BLaER1 (cell line): Measurements from ENCODE around the gene BMPR1B.

Experiments used
- H3K27ac ChIP-seq: shearing (Covaris generic); formaldehyde crosslinking; 2 replicates; pipeline ENCODE4 v1.8.1; 2022
- H3K27me3 ChIP-seq: shearing (Covaris generic); formaldehyde crosslinking; 2 replicates; pipeline ENCODE4 v1.8.1; 2022
- H3K36me3 ChIP-seq: shearing (Covaris generic); formaldehyde crosslinking; 2 replicates; pipeline ENCODE4 v1.8.1; 2022
- H3K4me1 ChIP-seq: shearing (Covaris generic); formaldehyde crosslinking; 2 replicates; pipeline ENCODE4 v1.8.1; 2022
- H3K4me2 ChIP-seq: shearing (Covaris generic); formaldehyde crosslinking; 2 replicates; pipeline ENCODE4 v1.8.1; 2022
- H3K4me3 ChIP-seq: shearing (Covaris generic); formaldehyde crosslinking; 2 replicates; pipeline ENCODE4 v1.8.1; 2022
- H3K9ac ChIP-seq: shearing (Covaris generic); formaldehyde crosslinking; 2 replicates; pipeline ENCODE4 v1.8.1; 2022
- H3K9me3 ChIP-seq: shearing (Covaris generic); formaldehyde crosslinking; 2 replicates; pipeline ENCODE4 v1.8.1; 2022
- H4K20me1 ChIP-seq: shearing (Covaris generic); formaldehyde crosslinking; 2 replicates; pipeline ENCODE4 v1.8.1; 2022
- Cebpa-rat ChIP-seq: shearing (Covaris generic); IDR thresholded peaks from 2 replicates; pipeline ENCODE4 v1.8.1; 2022

The BMPR1B gene

GRCh38 chr4:95106408-95106928 is 348.7 kb downstream of the BMPR1B start:
- no peak overlapping the region for H3K4me3 ChIP-seq
- no peaks in the 10 kb centered on the region for H3K9me3 ChIP-seq
- no peak overlapping the region for H3K4me2 ChIP-seq
- no peak overlapping the region for H3K9ac ChIP-seq
- H3K27me3 ChIP-seq, result no peaks in the 10 kb centered on the region
- no peaks in the 10 kb centered on the region for H3K36me3 ChIP-seq
- no peaks in the 10 kb centered on the region for H3K4me1 ChIP-seq
- TF ChIP-seq Cebpa-rat, result no peak
- H3K27ac ChIP-seq, result no peak overlapping the region
- no peaks in the 10 kb centered on the region for H4K20me1 ChIP-seq

GRCh38 chr4:95107004-95107403 is 349.2 kb downstream of the BMPR1B start:
- no peaks in the 10 kb centered on the region for H3K36me3 ChIP-seq
- H3K9me3 ChIP-seq, result no peaks in the 10 kb centered on the region
- no peaks in the 10 kb centered on the region for H3K27me3 ChIP-seq
- H4K20me1 ChIP-seq, result no peaks in the 10 kb centered on the region
- H3K4me2 ChIP-seq, result no peak overlapping the region
- no peaks in the 10 kb centered on the region for H3K4me1 ChIP-seq
- no peak for TF ChIP-seq Cebpa-rat
- no peak overlapping the region for H3K27ac ChIP-seq
- H3K4me3 ChIP-seq, result no peak overlapping the region
- no peak overlapping the region for H3K9ac ChIP-seq

GRCh38 chr4:95107635-95108034 is 349.9 kb downstream of the BMPR1B start:
- H3K4me2 ChIP-seq, result no peak overlapping the region
- H3K9ac ChIP-seq, result no peak overlapping the region
- H3K9me3 ChIP-seq, result no peaks in the 10 kb centered on the region
- no peaks in the 10 kb centered on the region for H4K20me1 ChIP-seq
- H3K4me3 ChIP-seq, result no peak overlapping the region
- H3K36me3 ChIP-seq, result no peaks in the 10 kb centered on the region
- H3K27me3 ChIP-seq, result no peaks in the 10 kb centered on the region
- TF ChIP-seq Cebpa-rat, result no peak
- no peaks in the 10 kb centered on the region for H3K4me1 ChIP-seq
- no peak overlapping the region for H3K27ac ChIP-seq

- H3K36me3 ChIP-seq, result no peaks in the 10 kb centered on the region
- no peak overlapping the region for H3K4me3 ChIP-seq
- TF ChIP-seq Cebpa-rat, result no peak
- H4K20me1 ChIP-seq, result no peaks in the 10 kb centered on the region
- no peak overlapping the region for H3K27ac ChIP-seq
- no peaks in the 10 kb centered on the region for H3K9me3 ChIP-seq
- no peak overlapping the region for H3K4me2 ChIP-seq
- no peaks in the 10 kb centered on the region for H3K27me3 ChIP-seq
- H3K4me1 ChIP-seq, result no peaks in the 10 kb centered on the region
- no peak overlapping the region for H3K9ac ChIP-seq
These were observed 351.2 kb downstream of the BMPR1B start for GRCh38 chr4:95108883-95109421.

GRCh38 chr4:95114521-95114920 is 356.8 kb downstream of the BMPR1B start:
- Histone ChIP-seq H3K9me3 (no peaks in the 10 kb centered on the region), H3K27me3 (no peaks in the 10 kb centered on the region), H3K4me3 (no peak overlapping the region), H3K4me2 (no peak overlapping the region), H3K27ac (no peak overlapping the region), H3K36me3 (no peaks in the 10 kb centered on the region), H3K4me1 (no peaks in the 10 kb centered on the region), H3K9ac (no peak overlapping the region), H4K20me1 (no peaks in the 10 kb centered on the region)
- TF ChIP-seq Cebpa-rat, result no peak

GRCh38 chr4:95118497-95118896 is 360.7 kb downstream of the BMPR1B start:
- no peak overlapping the region for H3K4me2 ChIP-seq
- H3K36me3 ChIP-seq, result no peaks in the 10 kb centered on the region
- no peak overlapping the region for H3K4me3 ChIP-seq
- H4K20me1 ChIP-seq, result no peaks in the 10 kb centered on the region
- no peaks in the 10 kb centered on the region for H3K9me3 ChIP-seq
- H3K9ac ChIP-seq, result no peak overlapping the region
- H3K4me1 ChIP-seq, result no peaks in the 10 kb centered on the region
- H3K27me3 ChIP-seq, result no peaks in the 10 kb centered on the region
- no peak overlapping the region for H3K27ac ChIP-seq
- no peak for TF ChIP-seq Cebpa-rat

GRCh38 chr4:95120456-95120855 is 362.7 kb downstream of the BMPR1B start:
- Histone ChIP-seq H4K20me1 (no peaks in the 10 kb centered on the region), H3K27ac (no peak overlapping the region), H3K9me3 (no peaks in the 10 kb centered on the region), H3K27me3 (no peaks in the 10 kb centered on the region), H3K36me3 (no peaks in the 10 kb centered on the region), H3K4me2 (no peak overlapping the region), H3K9ac (no peak overlapping the region), H3K4me1 (no peaks in the 10 kb centered on the region), H3K4me3 (no peak overlapping the region)
- TF ChIP-seq Cebpa-rat, result no peak

- H3K27me3 ChIP-seq, result no peaks in the 10 kb centered on the region
- no peak overlapping the region for H3K4me2 ChIP-seq
- H3K36me3 ChIP-seq, result no peaks in the 10 kb centered on the region
- H3K4me3 ChIP-seq, result no peak overlapping the region
- no peaks in the 10 kb centered on the region for H4K20me1 ChIP-seq
- H3K9ac ChIP-seq, result no peak overlapping the region
- H3K27ac ChIP-seq, result no peak overlapping the region
- H3K9me3 ChIP-seq, result no peaks in the 10 kb centered on the region
- TF ChIP-seq Cebpa-rat, result no peak
- no peaks in the 10 kb centered on the region for H3K4me1 ChIP-seq
These were observed 364.2 kb downstream of the BMPR1B start for GRCh38 chr4:95122001-95122400.

GRCh38 chr4:95124906-95125504 is 367.2 kb downstream of the BMPR1B start:
- Histone ChIP-seq H3K36me3 (no peaks in the 10 kb centered on the region), H3K27me3 (no peaks in the 10 kb centered on the region), H3K4me1 (peaks cover 14% of the 10 kb centered on the region), H3K4me3 (no peak overlapping the region), H3K9me3 (no peaks in the 10 kb centered on the region), H3K9ac (no peak overlapping the region), H3K4me2 (no peak overlapping the region), H4K20me1 (no peaks in the 10 kb centered on the region), H3K27ac (no peak overlapping the region)
- no peak for TF ChIP-seq Cebpa-rat

- no peak overlapping the region for H3K9ac ChIP-seq
- peaks cover 28% of the 10 kb centered on the region for H3K4me1 ChIP-seq
- H3K27me3 ChIP-seq, result no peaks in the 10 kb centered on the region
- H3K36me3 ChIP-seq, result no peaks in the 10 kb centered on the region
- no peak for TF ChIP-seq Cebpa-rat
- no peak overlapping the region for H3K4me3 ChIP-seq
- H4K20me1 ChIP-seq, result no peaks in the 10 kb centered on the region
- no peaks in the 10 kb centered on the region; the same call in 1 of the 2 replicates for H3K9me3 ChIP-seq
- H3K4me2 ChIP-seq, result peak overlapping the region; percentile 64
- peak overlapping the region; percentile 38; the same call in 1 of the 2 replicates for H3K27ac ChIP-seq
These were observed 371.3 kb downstream of the BMPR1B start for GRCh38 chr4:95129031-95129430.
